Breast epithelium (tissue), 4 donors: Measurements from ENCODE around the gene GPR183. TPM values are rescaled to one million over a fixed set of nuclear protein-coding genes. Genes with fewer than 3 reads are reported as not detected.

Experiments used
- DNase-seq, 2 donors: peaks; one replicate each; pipeline ENCODE4 v3.0.0-alpha.2; 2019; ENCODE audit warnings: low spot score in 2 of 2
- H3K27ac ChIP-seq, 2 donors: fragments of 200-600 bp; sonication (generic) in 1 of 2; one replicate each; pipeline ENCODE4 v1.5.1; 2016 to 2019; ENCODE audit warnings: mild to moderate bottlenecking in 1 of 2
- H3K27me3 ChIP-seq, 2 donors: fragments of 200-600 bp; sonication (generic) in 1 of 2; one replicate each; pipeline versions ENCODE4 v1.5.1 to v1.6.0; 2017 to 2019; ENCODE audit warnings: control low read depth in 1 of 2, mild to moderate bottlenecking in 1 of 2
- H3K36me3 ChIP-seq: fragments of 200-600 bp; one replicate; pipeline ENCODE4 v1.5.1; 2019
- H3K4me1 ChIP-seq, 2 donors: fragments of 200-600 bp; sonication (generic); one replicate each; pipeline ENCODE4 v1.5.1; 2016 to 2019; ENCODE audit warnings: control low read depth in 1 of 2
- H3K4me3 ChIP-seq, 3 donors: fragments of 200-600 bp; sonication (generic); 1 replicate in 2 of 3; 2 replicates in 1 of 3; pipeline ENCODE4 v1.5.1; 2016 to 2019; ENCODE audit warnings: mild to moderate bottlenecking in 3 of 3, moderate library complexity in 2 of 3
- H3K9me3 ChIP-seq, 2 donors: fragments of 200-600 bp; sonication (generic) in 1 of 2; one replicate each; pipeline ENCODE4 v1.5.1; 2016 to 2019; ENCODE audit warnings: control low read depth in 1 of 2
- POLR2A ChIP-seq: fragments of 450-650 bp; IDR thresholded peaks from one replicate; pipeline ENCODE4 v1.6.1; 2016; ENCODE audit warnings: antibody characterized with exemption, mild to moderate bottlenecking, moderate library complexity
- POLR2AphosphoS5 ChIP-seq, 3 donors: sonication (generic); formaldehyde crosslinking; IDR thresholded peaks; one replicate each; pipeline ENCODE4 v1.6.1; 2017; ENCODE audit warnings: antibody characterized with exemption in 3 of 3
- intact Hi-C: fragments of 100-400 bp; cut with DNase I; formaldehyde crosslinking; loops from one replicate; pipeline ENCODE4 v1.15.1; 2023; ENCODE audit warnings: low total_unique reads
- total RNA-seq, 3 donors: library from RNA; depleted of rRNA; stranded (reverse); fragments of >200 nt; gene quantifications; one replicate each; pipeline ENCODE4 v1.1.0, GENCODE V29; 2016
- TF ChIP-seq, protein P1 (sequence below), 3 donors: fragments of 450-650 bp; IDR thresholded peaks; one replicate each; pipeline ENCODE4 v1.5.1; 2016 to 2017; ENCODE audit warnings: antibody characterized with exemption in 3 of 3, mild to moderate bottlenecking in 3 of 3, moderate library complexity in 3 of 3

The GPR183 gene
- total RNA-seq, 3 donors from 2014 or later, result 10.2 to 30.1 (median 21.4) TPM

DNA sequence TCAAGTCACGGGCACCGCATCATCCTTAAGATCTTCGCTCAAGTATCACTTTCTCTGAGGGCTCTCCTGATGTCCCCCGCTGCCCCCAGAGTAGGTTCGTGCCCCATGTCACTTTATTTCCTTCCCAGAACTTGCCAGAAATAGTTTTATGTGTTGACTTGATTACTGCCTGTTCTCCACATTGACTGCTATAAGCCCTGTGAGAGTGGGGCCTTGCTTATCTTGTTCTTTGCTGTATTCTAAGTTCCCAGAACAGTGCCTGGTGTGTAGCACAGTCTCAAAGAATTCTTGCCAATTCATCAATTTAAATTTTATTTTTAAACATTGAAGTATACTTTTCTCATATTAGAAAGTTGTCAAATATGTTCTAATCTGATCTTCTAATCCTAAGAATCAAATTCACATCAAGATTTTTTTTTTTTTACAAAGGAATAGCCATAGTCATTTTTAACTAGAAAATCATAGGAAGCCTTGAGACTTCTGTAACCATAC lies 32.1 kb upstream of the GPR183 start:
- no peak overlapping the region for H3K27ac ChIP-seq
- intact Hi-C loops, result no loop called here
- H3K9me3 ChIP-seq, result no peaks in the 10 kb centered on the region
- H3K36me3 ChIP-seq, result no peaks in the 10 kb centered on the region
- no peaks in the 10 kb centered on the region for H3K27me3 ChIP-seq
- no peak for DNase-seq
- H3K4me3 ChIP-seq, result no peak overlapping the region
- no peaks in the 10 kb centered on the region for H3K4me1 ChIP-seq
- TF ChIP-seq, protein P1, sequence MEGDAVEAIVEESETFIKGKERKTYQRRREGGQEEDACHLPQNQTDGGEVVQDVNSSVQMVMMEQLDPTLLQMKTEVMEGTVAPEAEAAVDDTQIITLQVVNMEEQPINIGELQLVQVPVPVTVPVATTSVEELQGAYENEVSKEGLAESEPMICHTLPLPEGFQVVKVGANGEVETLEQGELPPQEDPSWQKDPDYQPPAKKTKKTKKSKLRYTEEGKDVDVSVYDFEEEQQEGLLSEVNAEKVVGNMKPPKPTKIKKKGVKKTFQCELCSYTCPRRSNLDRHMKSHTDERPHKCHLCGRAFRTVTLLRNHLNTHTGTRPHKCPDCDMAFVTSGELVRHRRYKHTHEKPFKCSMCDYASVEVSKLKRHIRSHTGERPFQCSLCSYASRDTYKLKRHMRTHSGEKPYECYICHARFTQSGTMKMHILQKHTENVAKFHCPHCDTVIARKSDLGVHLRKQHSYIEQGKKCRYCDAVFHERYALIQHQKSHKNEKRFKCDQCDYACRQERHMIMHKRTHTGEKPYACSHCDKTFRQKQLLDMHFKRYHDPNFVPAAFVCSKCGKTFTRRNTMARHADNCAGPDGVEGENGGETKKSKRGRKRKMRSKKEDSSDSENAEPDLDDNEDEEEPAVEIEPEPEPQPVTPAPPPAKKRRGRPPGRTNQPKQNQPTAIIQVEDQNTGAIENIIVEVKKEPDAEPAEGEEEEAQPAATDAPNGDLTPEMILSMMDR (IDR thresholded peaks at IDR 0.05), result no peak
- TF ChIP-seq POLR2A, result no peak
- TF ChIP-seq POLR2AphosphoS5 (IDR thresholded peaks at IDR 0.05), result no peak

DNA sequence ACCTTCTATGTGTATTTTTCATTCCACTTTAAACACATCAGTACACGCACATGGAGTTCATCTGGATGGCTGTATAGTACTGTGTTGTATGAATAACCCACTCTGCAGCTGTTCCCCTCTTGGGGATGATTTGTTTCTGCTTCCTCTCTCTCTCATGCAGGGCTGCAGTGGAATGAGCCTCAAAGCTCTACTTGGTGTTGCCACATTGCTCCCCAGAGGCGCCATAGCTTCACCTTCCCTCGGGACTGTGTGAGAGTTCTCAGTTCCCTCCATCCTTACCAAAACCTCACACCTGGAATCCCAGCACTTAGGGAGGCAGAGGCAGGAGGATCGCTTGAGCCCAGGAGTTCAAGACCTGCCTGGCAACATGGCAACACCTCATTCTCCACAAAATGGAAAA lies 28.4 kb upstream of the GPR183 start:
- no peaks in the 10 kb centered on the region for H3K36me3 ChIP-seq
- intact Hi-C loops, result no loop called here
- no peak for TF ChIP-seq POLR2AphosphoS5 (IDR thresholded peaks at IDR 0.05)
- TF ChIP-seq, protein P1 (IDR thresholded peaks at IDR 0.05), result no peak
- TF ChIP-seq POLR2A, result no peak

DNA sequence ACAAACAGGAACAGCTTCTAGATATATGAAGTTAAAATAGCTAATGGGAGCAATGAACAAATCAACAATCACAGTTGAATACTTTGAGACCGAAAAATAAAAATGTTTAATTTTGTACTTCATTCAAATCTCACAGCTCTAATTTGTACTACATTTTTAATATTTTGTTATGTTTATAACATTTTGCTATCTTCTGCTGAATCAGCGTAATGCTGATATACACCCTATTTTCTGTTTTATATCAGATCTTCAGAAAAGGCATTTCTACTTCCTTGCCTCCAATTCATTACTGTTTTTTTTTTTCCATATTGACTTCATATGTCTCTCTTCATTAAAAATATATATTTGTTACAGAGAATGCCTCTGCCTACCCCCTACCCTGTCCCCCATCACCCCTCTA lies 27.9 kb upstream of the GPR183 start:
- H3K9me3 ChIP-seq, result no peaks in the 10 kb centered on the region
- DNase-seq, result no peak
- intact Hi-C loops, result no loop called here
- H3K36me3 ChIP-seq, result no peaks in the 10 kb centered on the region
- no peak overlapping the region for H3K4me3 ChIP-seq
- H3K4me1 ChIP-seq, result no peaks in the 10 kb centered on the region
- no peak overlapping the region for H3K27ac ChIP-seq
- no peak for TF ChIP-seq POLR2AphosphoS5 (IDR thresholded peaks at IDR 0.05)
- TF ChIP-seq POLR2A, result no peak
- TF ChIP-seq, protein P1 (IDR thresholded peaks at IDR 0.05), result no peak
- H3K27me3 ChIP-seq, result no peaks in the 10 kb centered on the region

More for the DNA sequence above, 28.4 kb upstream of the GPR183 start:
- H3K9me3 ChIP-seq, result no peaks in the 10 kb centered on the region
- H3K4me3 ChIP-seq, result no peak overlapping the region
- H3K27ac ChIP-seq, result no peak overlapping the region
- no peaks in the 10 kb centered on the region for H3K27me3 ChIP-seq
- H3K4me1 ChIP-seq, result no peaks in the 10 kb centered on the region
- DNase-seq, result no peak

DNA sequence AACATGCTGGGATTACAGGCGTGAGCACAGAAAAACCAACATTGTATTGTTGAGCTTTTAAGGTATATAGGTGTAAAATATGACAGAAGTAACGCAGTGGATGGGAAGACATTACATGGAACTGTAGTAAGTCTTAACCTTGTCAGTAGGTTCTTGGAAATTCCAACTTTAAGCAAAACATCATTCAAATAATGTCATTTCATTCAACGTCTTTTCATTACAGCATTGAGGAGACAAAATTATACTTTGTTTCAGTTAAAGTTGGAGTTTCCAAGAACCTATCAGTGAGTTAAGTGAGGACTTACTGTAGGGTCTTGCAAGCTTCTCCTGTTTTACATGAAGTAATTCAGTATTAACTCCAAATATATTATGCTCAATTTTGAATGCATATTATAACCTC lies 27.0 kb upstream of the GPR183 start:
- TF ChIP-seq, protein P1 (IDR thresholded peaks at IDR 0.05), result no peak
- no peak for TF ChIP-seq POLR2A
- no peak for TF ChIP-seq POLR2AphosphoS5 (IDR thresholded peaks at IDR 0.05)

DNA sequence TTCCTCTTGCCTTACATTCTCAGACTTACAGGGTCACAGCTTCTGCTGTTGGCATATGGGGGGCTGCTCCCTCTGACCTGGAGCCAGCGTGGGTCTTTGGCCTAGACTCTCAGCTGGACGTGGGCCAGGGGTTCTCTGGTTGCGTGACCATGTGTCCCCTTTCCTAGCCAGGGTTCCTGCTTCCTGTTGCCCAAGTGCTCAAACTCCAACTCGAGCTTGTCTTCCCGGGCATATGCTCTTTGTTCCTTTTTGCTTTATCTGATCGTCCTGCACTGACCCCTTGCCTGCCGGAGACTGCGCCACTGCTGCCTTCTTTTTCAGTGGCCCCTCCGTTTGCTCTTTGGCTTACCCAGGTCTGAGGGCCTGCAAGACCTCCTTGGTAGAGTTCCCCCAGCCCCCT lies 25.3 kb upstream of the GPR183 start:
- no peak overlapping the region for H3K4me3 ChIP-seq
- H3K9me3 ChIP-seq, result no peaks in the 10 kb centered on the region
- H3K27me3 ChIP-seq, result no peaks in the 10 kb centered on the region
- TF ChIP-seq POLR2A, result no peak
- TF ChIP-seq, protein P1 (IDR thresholded peaks at IDR 0.05), result no peak
- TF ChIP-seq POLR2AphosphoS5 (IDR thresholded peaks at IDR 0.05), result no peak
- intact Hi-C loops, result no loop called here
- no peak overlapping the region for H3K27ac ChIP-seq
- no peaks in the 10 kb centered on the region for H3K36me3 ChIP-seq
- no peaks in the 10 kb centered on the region for H3K4me1 ChIP-seq
- no peak for DNase-seq

More for the DNA sequence above, 27.0 kb upstream of the GPR183 start:
- Histone ChIP-seq H3K9me3 (no peaks in the 10 kb centered on the region), H3K27me3 (no peaks in the 10 kb centered on the region), H3K4me3 (no peak overlapping the region), H3K4me1 (no peaks in the 10 kb centered on the region), H3K27ac (no peak overlapping the region), H3K36me3 (no peaks in the 10 kb centered on the region)
- no peak for DNase-seq
- intact Hi-C loops, result no loop called here
